K562 (cell line): ENCODE results near the gene GON4L. TPM values are rescaled to one million over a fixed set of nuclear protein-coding genes. Genes with fewer than 3 reads are reported as not detected.

ENCODE experiments used
- ELF1 ChIP-seq: fragments of 200-800 bp; sonication (Bioruptor generic); IDR thresholded peaks from 2 replicates; pipeline ENCODE4 v1.6.1; 2016; ENCODE audit warnings: missing genetic modification characterization, missing compliant biosample characterization
- ETS1 ChIP-seq: conservative IDR thresholded peaks from 2 replicates; pipeline ENCODE4 v1.6.1; 2011; ENCODE audit warnings: low read depth, mild to moderate bottlenecking, low read length; ENCODE audit not compliant: control insufficient read depth
- ETV1 ChIP-seq: fragments of 450-650 bp; conservative IDR thresholded peaks from 2 replicates; pipeline ENCODE4 v1.6.1; 2016; ENCODE audit warnings: missing genetic modification characterization, control low read depth, low read depth, missing compliant biosample characterization
- ETV5 ChIP-seq: sonication (generic); formaldehyde crosslinking; IDR thresholded peaks from 2 replicates; pipeline ENCODE4 v1.4.0; 2020; ENCODE audit warnings: low read depth, mild to moderate bottlenecking, missing genetic modification reagents
- FOXK2 ChIP-seq, 2 experiments: fragments of 450-650 bp; IDR thresholded peaks in 1 of 2; conservative IDR thresholded peaks in 1 of 2; 2 replicates each; pipeline ENCODE4 v1.6.1; 2016; ENCODE audit warnings: low read depth in 2 of 2, mild to moderate bottlenecking in 1 of 2
- GTF2F1 ChIP-seq: IDR thresholded peaks from 2 replicates; pipeline ENCODE4 v1.6.1; 2011; ENCODE audit warnings: low read depth, low read length, improper control_type of control experiment
- NRF1 ChIP-seq, 2 experiments: fragments of 450-650 bp; IDR thresholded peaks in 1 of 2; conservative IDR thresholded peaks in 1 of 2; 2 replicates each; pipeline ENCODE4 v1.6.1; 2014; ENCODE audit warnings: mild to moderate bottlenecking in 2 of 2
- PRDM10 ChIP-seq: fragments of 450-650 bp; IDR thresholded peaks from 2 replicates; pipeline ENCODE4 v1.6.1; 2018; ENCODE audit not compliant: partially characterized antibody
- RB1 ChIP-seq: fragments of 450-650 bp; IDR thresholded peaks from 2 replicates; pipeline ENCODE4 v1.6.1; 2017; ENCODE audit warnings: low read depth, mild to moderate bottlenecking
- SMAD4 ChIP-seq: fragments of 250-450 bp; sonication (Bioruptor Pico); conservative IDR thresholded peaks from 2 replicates; pipeline ENCODE4 v1.8.0; 2021; ENCODE audit warnings: inconsistent platforms, mild to moderate bottlenecking, moderate library complexity
- SP1 ChIP-seq: sonication (generic); formaldehyde crosslinking; IDR thresholded peaks from 2 replicates; pipeline ENCODE4 v1.8.1; 2022; ENCODE audit warnings: mild to moderate bottlenecking, missing genetic modification reagents
- polyA plus RNA-seq, 8 experiments: library from polyadenylated mRNA; depleted of rRNA in 4 of 8; stranded (reverse) in 5 of 8; unstranded in 3 of 8; fragments of >200 nt; fragmentation: Nextera tagmentation in 2 of 8; fragmentation: Illumina TruSeq in 1 of 8; extraction: Ambion mirVana in 2 of 8; extraction: Trizol in 1 of 8; gene quantifications; 2 replicates each; pipeline versions ENCODE4 v1.2.1 to v1.2.3, GENCODE V29; 2011 to 2014; ENCODE audit warnings: inconsistent platforms in 1 of 8, missing spikeins in 1 of 8
- total RNA-seq, 7 experiments: library from RNA; depleted of rRNA in 6 of 7; stranded (reverse); fragments of >200 nt in 6 of 7; fragmentation: Illumina TruSeq in 2 of 7; extraction: Trizol in 2 of 7; gene quantifications; 2 replicates each; pipeline versions ENCODE4 v1.2.1 to v1.2.3, GENCODE V29; 2011 to 2021; ENCODE audit warnings: low replicate concordance in 1 of 7
- TF ChIP-seq, protein P1 (sequence below): fragments of 200-800 bp; sonication (Bioruptor generic); IDR thresholded peaks from 2 replicates; pipeline ENCODE4 v1.6.1; 2017; ENCODE audit warnings: missing genetic modification characterization, missing compliant biosample characterization
- TF ChIP-seq, protein P2 (sequence below): sonication (generic); formaldehyde crosslinking; IDR thresholded peaks from 2 replicates; pipeline ENCODE4 v1.8.0; 2022; ENCODE audit warnings: mild to moderate bottlenecking, missing genetic modification reagents

The GON4L gene
- total and polyA plus RNA-seq, 9 of the 15 experiments (the other 6 are each of a cell fraction or from before 2014, with no cell fraction given), result 20.2 to 47.4 (median 33.6) TPM

GRCh38 chr1:155745284-155746228 is 111.5 kb downstream of the GON4L start (continued):
- peak; percentile 53; the same call in 1 of the 2 replicates for TF ChIP-seq ETS1
- 0 out of 4 replicates have a peak, but pooled peaks have one; percentile 14 to 48 for TF ChIP-seq FOXK2 (conservative IDR thresholded peaks at IDR 0.05 in 1 of 2, IDR thresholded peaks at IDR 0.05 in 1 of 2; ENCODE audit: low read depth in 2 of 2)
- TF ChIP-seq SMAD4 (CRISPR knock-in tag), result peak; percentile 65
- 0 out of 2 replicates have a peak, but pooled peaks have one; percentile 38 for TF ChIP-seq RB1
- TF ChIP-seq GTF2F1, result peak; percentile 33; the same call in 1 of the 2 replicates
- TF ChIP-seq PRDM10, result peak; percentile 13
- peak; percentile 84 for TF ChIP-seq ELF1 (tag)
- TF ChIP-seq SP1 (CRISPR knock-in tag), result peak; percentile 85
- TF ChIP-seq, protein P1, sequence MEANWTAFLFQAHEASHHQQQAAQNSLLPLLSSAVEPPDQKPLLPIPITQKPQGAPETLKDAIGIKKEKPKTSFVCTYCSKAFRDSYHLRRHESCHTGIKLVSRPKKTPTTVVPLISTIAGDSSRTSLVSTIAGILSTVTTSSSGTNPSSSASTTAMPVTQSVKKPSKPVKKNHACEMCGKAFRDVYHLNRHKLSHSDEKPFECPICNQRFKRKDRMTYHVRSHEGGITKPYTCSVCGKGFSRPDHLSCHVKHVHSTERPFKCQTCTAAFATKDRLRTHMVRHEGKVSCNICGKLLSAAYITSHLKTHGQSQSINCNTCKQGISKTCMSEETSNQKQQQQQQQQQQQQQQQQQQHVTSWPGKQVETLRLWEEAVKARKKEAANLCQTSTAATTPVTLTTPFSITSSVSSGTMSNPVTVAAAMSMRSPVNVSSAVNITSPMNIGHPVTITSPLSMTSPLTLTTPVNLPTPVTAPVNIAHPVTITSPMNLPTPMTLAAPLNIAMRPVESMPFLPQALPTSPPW (CRISPR knock-in tag), result peak; percentile 68
- TF ChIP-seq, protein P2, sequence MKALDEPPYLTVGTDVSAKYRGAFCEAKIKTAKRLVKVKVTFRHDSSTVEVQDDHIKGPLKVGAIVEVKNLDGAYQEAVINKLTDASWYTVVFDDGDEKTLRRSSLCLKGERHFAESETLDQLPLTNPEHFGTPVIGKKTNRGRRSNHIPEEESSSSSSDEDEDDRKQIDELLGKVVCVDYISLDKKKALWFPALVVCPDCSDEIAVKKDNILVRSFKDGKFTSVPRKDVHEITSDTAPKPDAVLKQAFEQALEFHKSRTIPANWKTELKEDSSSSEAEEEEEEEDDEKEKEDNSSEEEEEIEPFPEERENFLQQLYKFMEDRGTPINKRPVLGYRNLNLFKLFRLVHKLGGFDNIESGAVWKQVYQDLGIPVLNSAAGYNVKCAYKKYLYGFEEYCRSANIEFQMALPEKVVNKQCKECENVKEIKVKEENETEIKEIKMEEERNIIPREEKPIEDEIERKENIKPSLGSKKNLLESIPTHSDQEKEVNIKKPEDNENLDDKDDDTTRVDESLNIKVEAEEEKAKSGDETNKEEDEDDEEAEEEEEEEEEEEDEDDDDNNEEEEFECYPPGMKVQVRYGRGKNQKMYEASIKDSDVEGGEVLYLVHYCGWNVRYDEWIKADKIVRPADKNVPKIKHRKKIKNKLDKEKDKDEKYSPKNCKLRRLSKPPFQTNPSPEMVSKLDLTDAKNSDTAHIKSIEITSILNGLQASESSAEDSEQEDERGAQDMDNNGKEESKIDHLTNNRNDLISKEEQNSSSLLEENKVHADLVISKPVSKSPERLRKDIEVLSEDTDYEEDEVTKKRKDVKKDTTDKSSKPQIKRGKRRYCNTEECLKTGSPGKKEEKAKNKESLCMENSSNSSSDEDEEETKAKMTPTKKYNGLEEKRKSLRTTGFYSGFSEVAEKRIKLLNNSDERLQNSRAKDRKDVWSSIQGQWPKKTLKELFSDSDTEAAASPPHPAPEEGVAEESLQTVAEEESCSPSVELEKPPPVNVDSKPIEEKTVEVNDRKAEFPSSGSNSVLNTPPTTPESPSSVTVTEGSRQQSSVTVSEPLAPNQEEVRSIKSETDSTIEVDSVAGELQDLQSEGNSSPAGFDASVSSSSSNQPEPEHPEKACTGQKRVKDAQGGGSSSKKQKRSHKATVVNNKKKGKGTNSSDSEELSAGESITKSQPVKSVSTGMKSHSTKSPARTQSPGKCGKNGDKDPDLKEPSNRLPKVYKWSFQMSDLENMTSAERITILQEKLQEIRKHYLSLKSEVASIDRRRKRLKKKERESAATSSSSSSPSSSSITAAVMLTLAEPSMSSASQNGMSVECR (CRISPR knock-in tag), result peak; percentile 68; the same call in 1 of the 2 replicates
- TF ChIP-seq NRF1 (conservative IDR thresholded peaks at IDR 0.05 in 1 of 2, IDR thresholded peaks at IDR 0.05 in 1 of 2), result peak; percentile 75 to 79
- TF ChIP-seq ETV5 (CRISPR knock-in tag), result peak; percentile 42; the same call in 1 of the 2 replicates
- TF ChIP-seq ETV1 (tag), result peak; percentile 46; the same call in 1 of the 2 replicates
